Measurements from ENCODE around the gene TMCO4.

TMCO4 gene

DNA sequence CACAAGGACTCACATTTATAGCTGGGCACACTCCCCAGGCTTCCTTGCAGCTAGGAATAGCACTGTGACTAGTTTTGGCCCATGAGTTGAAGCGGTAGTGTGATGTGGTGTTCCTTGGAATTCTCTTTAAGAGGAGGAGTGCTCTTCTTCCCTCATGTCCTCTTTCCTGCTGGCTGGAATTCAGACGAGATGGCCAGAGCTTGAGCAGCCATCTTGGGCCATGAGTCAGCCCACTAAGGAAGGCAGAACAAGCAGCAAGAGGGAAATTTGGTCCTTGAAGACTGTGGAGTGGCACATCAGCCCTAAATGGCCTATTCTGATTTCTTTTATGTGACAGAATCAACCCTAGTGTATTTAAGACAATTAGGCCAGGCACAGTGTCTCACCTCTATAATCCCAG is 115.0 kb downstream of the TMCO4 start:
- no peak for DNase-seq (ENCODE audit: low read depth in 2 of 2)

GRCh38 chr1:19683351-19683750 is 116.4 kb downstream of the TMCO4 start:
- no peak for DNase-seq (ENCODE audit: low read depth in 2 of 2)

DNA sequence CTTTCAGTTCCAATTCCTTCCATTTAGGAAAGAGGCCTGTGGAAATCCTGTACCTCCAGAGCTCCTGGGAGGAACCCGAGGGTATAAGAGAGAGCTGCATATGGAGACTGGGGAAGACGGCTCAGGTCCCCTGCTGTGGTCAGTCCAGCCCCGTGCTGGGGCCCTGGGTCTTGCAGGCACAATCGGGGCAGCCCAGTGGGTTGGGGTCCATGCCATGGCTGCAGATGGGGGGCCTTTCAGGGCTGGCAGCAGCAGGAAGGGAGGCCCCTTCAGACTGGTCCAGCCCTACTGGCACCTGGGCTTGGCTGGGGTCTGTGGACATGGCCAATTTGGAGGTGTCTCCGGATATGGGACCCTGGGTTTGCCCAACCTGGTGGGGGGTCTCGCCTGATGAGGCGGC is 116.8 kb downstream of the TMCO4 start:
- no peak for DNase-seq (ENCODE audit: low read depth in 2 of 2)

- DNase-seq (ENCODE audit: low read depth in 2 of 2) = no peak
These were observed 117.5 kb downstream of the TMCO4 start for GRCh38 chr1:19682257-19682656.

GRCh38 chr1:19680644-19681043 is 119.1 kb downstream of the TMCO4 start:
- DNase-seq (ENCODE audit: low read depth in 2 of 2) = no peak

GRCh38 chr1:19679691-19680090 is 120.0 kb downstream of the TMCO4 start:
- no peak for DNase-seq (ENCODE audit: low read depth in 2 of 2)

DNA sequence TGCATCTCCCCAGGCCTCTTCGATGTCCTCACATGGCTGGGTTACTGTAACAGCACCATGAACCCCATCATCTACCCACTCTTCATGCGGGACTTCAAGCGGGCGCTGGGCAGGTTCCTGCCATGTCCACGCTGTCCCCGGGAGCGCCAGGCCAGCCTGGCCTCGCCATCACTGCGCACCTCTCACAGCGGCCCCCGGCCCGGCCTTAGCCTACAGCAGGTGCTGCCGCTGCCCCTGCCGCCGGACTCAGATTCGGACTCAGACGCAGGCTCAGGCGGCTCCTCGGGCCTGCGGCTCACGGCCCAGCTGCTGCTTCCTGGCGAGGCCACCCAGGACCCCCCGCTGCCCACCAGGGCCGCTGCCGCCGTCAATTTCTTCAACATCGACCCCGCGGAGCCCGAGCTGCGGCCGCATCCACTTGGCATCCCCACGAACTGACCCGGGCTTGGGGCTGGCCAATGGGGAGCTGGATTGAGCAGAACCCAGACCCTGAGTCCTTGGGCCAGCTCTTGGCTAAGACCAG is 120.7 kb downstream of the TMCO4 start:
- DNase-seq (ENCODE audit: low read depth in 2 of 2) = no peak

GRCh38 chr1:19678493-19678892 is 121.2 kb downstream of the TMCO4 start:
- no peak for DNase-seq (ENCODE audit: low read depth in 2 of 2)

- DNase-seq (ENCODE audit: low read depth in 2 of 2) = no peak
These were observed 123.2 kb downstream of the TMCO4 start for GRCh38 chr1:19676438-19676922.

GRCh38 chr1:19675797-19676196 is 123.9 kb downstream of the TMCO4 start:
- no peak for DNase-seq (ENCODE audit: low read depth in 2 of 2)

- no peak for DNase-seq (ENCODE audit: low read depth in 2 of 2)
These were observed 127.5 kb downstream of the TMCO4 start for GRCh38 chr1:19672237-19672636.

GRCh38 chr1:19670787-19671186 is 128.9 kb downstream of the TMCO4 start:
- no peak for DNase-seq (ENCODE audit: low read depth in 2 of 2)

DNA sequence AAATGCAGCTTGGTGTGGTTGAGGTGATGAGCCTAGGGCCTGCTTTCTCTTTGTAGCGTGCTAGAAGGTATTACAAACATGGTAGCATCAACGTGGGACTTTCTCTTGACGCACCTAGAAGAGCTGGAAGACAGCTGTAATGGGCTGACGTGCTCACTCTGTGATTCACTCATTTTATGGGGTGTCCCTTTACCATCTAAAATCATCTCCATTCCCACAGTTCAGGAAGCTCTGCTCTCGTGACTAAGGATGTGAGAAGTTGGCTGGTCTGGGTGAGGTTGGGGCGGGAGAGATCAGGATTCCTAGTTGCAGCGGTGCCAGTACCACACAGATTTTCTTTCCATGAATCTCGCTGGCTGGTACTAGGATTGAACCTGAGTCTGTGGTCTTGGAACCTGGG is 130.8 kb downstream of the TMCO4 start:
- no peak for DNase-seq (ENCODE audit: low read depth in 2 of 2)

DNA sequence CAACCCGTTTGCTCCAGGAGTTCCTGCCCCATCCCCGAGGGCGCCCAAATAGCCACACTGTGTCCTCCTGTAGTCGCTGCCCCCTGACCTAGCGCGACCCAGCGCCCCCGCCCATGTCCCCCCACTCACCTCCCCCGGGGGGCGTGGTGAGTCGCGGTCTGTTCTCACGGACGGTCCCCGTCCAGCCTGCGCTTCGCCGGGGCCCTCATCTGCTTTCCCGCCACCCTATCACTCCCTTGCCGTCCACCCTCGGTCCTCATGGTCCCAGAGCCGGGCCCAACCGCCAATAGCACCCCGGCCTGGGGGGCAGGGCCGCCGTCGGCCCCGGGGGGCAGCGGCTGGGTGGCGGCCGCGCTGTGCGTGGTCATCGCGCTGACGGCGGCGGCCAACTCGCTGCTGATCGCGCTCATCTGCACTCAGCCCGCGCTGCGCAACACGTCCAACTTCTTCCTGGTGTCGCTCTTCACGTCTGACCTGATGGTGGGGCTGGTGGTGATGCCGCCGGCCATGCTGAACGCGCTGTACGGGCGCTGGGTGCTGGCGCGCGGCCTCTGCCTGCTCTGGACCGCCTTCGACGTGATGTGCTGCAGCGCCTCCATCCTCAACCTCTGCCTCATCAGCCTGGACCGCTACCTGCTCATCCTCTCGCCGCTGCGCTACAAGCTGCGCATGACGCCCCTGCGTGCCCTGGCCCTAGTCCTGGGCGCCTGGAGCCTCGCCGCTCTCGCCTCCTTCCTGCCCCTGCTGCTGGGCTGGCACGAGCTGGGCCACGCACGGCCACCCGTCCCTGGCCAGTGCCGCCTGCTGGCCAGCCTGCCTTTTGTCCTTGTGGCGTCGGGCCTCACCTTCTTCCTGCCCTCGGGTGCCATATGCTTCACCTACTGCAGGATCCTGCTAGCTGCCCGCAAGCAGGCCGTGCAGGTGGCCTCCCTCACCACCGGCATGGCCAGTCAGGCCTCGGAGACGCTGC is 133.9 kb downstream of the TMCO4 start:
- no peak for DNase-seq (ENCODE audit: low read depth in 2 of 2)

DNA sequence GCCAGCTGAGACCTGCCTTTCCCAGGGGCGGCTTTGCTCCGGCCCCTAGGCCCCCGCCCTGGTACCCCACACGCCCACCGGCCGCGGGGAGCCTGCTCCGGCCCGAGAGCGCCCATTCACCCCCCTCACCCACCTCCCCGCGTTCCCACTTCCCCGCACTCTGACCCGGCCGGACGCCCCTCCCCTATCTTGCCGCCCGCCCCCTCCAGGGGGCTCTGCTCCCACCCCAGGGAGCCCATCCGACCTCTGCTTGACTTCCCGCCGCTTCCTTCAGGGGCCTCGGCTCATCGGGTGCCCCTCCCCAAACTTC is 134.6 kb downstream of the TMCO4 start:
- DNase-seq (ENCODE audit: low read depth in 2 of 2) = no peak

- no peak for DNase-seq (ENCODE audit: low read depth in 2 of 2)
These were observed 135.1 kb downstream of the TMCO4 start, which contains the start of gene HTR6 for GRCh38 chr1:19664453-19665185. Gene HTR6, plus strand, starts transcription at chr1:19664875. Its CDS starts 879 bp downstream, at chr1:19665754.

GRCh38 chr1:19662313-19662712 is 137.4 kb downstream of the TMCO4 start:
- DNase-seq (ENCODE audit: low read depth in 2 of 2) = no peak

GRCh38 chr1:19661721-19662228 is 137.9 kb downstream of the TMCO4 start:
- DNase-seq (ENCODE audit: low read depth in 2 of 2) = no peak

DNA sequence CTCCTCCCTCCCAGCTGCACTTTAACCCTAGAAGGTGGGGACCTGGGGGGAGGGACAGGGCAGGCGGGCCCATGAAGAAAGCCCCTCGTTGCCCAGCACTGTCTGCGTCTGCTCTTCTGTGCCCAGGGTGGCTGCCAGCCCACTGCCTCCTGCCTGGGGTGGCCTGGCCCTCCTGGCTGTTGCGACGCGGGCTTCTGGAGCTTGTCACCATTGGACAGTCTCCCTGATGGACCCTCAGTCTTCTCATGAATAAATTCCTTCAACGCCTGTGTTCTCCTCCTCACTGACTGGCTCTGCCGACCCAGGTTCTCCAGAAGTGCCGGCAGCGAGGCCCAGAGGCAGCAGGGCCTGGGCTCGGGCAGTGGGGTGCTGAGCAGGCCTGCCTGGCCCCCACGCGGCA is 141.5 kb downstream of the TMCO4 start:
- no peak for DNase-seq (ENCODE audit: low read depth in 2 of 2)

DNA sequence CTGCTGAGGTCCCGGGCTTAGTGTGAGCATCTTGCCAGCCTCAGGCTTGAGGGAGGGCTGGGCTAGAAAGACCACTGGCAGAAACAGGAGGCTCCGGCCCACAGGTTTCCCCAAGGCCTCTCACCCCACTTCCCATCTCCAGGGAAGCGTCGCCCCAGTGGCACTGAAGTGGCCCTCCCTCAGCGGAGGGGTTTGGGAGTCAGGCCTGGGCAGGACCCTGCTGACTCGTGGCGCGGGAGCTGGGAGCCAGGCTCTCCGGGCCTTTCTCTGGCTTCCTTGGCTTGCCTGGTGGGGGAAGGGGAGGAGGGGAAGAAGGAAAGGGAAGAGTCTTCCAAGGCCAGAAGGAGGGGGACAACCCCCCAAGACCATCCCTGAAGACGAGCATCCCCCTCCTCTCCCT is 142.2 kb downstream of the TMCO4 start:
- DNase-seq (ENCODE audit: low read depth in 2 of 2) = no peak

- DNase-seq (ENCODE audit: low read depth in 2 of 2) = no peak
These were observed 142.8 kb downstream of the TMCO4 start for GRCh38 chr1:19656780-19657466.
